HL-60/S4 treated with retinoic acid at 250 ng/mL for 4 days and 3 days (cell line): Measurements from ENCODE around the gene RALA.
"Not testable (repeated sequence)": the region's sequence is repeated elsewhere in the genome, so short reads cannot be mapped to it uniquely, and the experiment has no call there.

Experiments used
- in situ Hi-C: fragments of 300-500 bp; cut with MboI; formaldehyde crosslinking; loops from 2 replicates; pipeline ENCODE4 v1.7.0; 2022; ENCODE audit warnings: low sequenced_read_pairs

The RALA gene

DNA sequence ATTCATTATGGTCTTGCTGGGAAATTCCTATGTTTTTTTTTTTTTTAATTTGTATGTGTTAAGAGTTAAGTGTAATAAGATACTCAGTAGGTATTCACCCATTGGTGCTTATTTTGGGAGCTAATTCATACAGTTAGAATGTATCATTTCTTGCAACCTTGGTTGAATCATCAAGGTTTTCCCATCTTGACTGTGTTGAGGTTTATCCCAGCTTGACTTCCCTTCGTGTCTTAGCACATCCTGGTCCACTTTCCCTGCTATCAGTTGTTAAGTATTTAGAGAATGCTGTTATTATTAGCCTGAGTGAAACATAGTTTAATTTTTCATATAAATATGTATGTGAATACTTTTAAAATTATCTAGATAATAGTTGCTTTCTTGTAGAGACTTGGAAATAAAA, 20.8 kb downstream of the RALA start:
- in situ Hi-C loops: no loop called here

DNA sequence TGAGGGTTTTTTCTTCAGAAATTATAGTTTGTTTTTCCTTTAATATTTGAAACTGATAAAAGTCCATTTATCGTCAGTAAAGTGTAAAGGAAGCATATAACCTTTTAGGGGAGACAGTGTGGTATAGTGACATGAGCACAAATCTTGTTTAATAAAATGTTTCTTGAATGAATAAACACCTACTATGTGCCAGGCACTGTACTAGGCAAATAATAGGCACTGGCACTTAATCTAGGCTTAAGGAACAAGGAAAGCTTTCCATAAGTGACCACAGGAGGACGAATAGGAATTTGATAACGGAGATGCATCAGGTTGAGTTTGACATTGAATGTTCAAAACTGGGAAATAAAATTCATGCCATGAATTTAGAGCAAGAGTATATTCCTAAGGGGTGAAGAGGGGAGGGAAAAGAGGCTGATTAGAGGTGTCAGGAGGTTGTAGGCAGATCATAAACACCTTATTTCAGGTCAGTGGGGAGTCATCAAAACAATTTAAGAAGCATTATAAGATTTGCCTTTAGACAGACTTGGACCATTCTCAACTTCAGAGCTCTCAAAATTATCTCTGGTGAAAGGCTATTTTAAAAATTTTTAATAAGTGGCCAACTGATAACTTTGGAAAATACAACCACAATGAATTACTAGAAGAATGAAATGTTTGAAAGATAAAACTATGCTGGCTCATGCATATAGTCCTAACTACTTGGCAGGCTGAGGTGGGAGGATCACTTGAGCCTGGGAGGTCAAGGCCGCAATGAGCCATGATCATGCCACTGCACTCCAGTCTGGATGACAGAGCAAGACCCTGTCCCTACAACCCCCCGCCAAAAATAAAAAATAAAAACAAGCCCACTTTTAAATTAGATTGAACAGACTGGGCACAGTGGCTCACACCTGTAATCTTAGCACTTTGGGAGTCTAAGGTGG, 22.4 kb downstream of the RALA start:
- in situ Hi-C loops: no loop called here

DNA sequence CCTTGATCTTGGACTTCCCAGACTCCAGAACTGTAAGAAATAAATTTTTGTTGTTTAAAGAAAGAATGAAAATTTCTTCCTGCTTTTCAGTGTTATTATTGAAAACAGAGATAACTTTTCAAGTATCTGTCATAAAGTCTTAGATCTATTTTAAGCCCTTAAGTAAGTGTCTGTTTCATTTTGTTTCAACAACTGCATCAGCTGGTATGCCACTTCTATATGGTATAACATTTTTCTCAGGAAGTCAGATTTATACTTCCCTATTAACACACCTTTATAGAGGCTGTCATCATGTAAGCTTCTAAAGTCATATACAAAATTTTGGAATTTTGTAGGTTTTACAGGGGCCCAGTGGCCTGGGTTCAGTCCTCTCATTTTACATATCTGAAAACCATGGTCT, 24.4 kb downstream of the RALA start:
- in situ Hi-C loops: no loop called here

DNA sequence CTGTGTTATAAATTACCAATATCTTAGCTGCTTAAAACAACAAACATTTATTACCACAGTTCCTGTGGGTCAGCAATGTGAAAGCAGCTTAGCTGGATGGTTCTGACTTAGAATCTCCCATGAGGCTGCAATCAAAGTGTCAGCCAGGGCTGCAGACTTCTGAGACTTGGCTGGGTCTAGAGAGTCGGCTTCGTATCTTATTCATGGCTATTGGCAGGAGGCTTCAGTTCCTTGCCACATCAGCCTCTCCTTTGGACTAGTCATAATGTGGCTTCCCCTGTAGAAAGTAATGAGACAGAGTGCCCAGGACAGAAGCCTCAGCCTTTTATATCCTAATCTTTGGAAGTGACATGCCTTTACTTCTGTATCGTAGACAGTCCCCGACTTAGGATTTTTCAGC, 27.3 kb downstream of the RALA start:
- in situ Hi-C loops: no loop called here

DNA sequence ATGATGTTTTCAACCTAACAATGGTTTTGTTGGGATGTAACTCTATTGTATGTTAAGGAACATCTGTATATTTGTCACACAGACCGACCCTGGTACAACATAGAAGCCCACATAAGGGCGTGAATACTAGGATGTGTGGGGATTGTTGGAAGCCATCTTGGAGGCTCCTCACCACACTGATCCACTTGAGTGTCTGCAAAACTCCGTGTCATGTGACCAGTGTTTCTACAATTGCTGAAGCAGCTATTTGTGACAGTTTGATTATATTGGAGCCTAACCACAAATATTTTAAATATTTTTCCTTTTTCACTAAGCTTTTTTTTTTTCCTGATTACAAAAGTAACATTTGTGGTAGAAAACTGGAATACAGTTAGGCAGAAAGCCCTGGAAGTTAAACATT, 27.9 kb downstream of the RALA start:
- in situ Hi-C loops: no loop called here

DNA sequence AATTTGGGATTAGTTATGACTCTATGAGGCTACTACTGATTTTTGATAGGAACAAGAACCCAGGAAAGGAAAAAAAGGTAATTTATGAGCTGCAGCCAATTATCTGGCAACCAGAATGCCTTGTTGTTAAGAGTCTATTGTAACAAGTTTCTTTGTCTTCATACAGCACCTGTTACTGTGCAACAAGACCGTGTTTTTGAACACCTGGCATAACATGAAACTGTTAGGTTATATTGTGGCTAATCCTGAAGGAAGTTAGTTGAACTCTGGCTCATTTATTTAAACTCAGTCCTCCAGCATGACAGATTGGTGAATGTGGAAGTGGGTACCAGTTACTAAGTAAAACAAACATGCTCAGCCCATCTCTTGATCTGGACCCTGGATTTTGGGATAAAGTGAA, 33.0 kb downstream of the RALA start:
- in situ Hi-C loops: no loop called here

DNA sequence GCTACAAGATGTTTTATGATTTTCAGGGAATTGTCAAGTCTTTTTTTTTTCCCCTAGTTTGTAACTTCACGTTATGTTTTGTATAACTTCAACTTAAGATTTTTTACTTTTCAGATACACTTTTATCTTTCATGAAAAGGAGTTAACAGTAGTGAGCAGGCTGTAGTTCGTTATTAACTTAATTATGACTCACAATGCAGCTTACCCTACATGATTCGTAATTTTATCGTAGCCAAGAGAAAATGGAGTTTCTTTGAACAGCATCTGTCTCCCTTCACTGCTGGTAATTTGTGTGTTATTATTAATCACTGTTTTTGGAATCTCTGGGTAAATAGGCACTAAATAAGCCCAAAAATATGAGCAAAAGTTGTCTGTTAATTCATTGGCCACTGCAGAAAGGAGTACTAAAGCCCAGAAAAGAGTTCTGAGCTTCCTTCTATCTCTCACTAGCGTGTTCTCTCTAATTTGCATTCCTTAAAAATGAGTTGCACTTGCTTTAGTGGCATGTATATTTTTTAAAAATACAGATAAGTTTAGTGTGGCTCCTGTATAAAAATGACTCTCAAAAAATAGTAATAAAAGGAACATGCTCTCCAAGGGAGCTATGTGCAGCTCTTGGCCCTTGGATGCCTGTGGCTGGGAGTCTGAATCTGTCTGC, 36.1 kb downstream of the RALA start:
- in situ Hi-C loops: no loop called here

DNA sequence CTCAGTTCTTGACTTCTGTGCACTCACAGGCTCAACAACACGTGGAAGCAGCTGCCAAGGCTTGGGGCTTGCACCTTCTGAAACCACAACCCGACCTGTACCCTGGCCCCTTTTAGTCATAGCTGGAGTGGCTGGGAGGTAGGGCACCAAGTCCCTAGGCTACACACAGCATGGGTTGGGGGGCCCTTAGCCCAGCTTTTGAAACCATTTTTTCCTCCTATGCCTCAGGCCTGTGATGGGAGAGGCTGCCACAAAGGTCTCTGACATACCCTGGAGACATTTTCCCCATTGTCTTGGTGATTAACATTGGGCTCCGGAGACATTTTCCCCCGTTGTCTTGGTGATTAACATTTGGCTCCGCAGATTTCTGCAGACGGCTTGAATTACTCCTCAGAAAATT, 38.6 kb downstream of the RALA start:
- in situ Hi-C loops: no loop called here

DNA sequence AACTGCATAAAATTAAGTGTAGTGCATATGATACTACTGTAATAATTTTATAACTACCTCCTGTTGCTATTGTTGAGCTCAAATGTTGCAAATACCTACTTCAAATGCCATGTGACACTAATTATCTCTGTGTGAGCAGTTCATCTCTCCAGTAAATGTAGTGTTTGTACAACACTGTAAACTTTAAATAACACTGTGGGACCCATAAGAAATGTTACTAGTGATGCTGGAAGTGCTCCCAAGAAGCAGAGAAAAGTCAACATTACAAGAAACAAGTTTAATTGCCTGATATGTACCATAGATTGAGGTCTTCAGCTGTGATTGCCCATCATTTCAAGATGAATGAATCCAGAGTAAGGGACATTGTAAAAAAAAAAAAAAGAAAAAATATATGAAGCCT, 39.9 kb downstream of the RALA start:
- in situ Hi-C loops: no loop called here

DNA sequence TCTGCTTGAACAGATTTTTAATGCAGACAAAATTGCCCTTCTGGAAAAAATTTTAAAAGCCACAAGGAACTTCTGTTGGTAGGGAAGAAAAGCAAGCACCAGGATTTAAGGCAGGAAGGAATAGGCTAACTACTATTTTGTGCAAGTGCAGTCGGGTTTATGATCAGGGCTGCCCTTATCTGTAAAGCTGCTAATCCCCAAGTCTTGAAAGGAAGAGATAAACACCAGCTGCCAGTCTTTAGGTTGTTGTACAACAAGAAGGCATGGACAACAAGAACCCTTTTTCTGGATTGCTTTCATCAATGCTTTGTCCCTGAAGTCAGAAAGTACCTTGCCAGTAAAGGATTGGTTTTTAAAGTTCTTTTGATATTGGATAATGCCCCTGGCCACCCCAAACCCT, 40.7 kb downstream of the RALA start:
- in situ Hi-C loops: no loop called here

DNA sequence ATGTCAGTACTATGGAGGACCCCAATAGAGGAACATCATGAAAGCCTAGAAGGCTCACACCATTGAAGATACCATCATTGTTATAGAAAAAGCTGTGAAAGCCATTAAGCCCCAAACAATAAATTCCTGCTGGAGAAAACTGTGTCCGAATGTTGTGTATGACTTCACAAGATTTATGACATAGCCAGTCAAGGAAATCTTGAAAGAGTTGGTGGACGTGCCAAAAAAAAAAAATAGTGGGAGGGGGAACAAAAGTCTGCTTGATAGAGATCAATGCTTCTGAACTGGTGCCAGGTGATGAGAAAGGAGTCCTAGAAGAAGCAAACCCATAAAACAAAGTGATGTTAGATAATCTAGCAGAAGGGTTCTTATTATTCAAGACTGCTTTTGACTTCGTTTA, 41.2 kb downstream of the RALA start:
- in situ Hi-C loops: no loop called here

DNA sequence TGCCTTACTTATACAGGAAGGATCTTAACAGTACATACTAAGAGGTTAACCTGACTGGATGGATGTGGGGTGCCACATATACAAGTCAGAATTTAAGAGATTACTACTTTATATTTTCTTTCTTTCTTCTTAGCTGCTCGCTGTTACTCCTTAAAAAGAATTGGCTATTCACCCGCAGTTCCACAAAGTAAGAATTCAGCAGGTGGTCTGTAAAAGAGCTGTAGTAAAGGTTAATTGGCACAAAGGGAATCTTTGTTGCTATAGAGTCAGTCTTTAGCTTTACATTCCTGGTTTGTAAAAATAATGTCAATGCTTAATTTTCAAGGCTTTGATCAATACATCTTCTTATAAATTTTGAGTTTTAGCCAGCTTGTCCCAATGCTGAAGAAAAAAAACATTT, 43.2 kb downstream of the RALA start:
- in situ Hi-C loops: no loop called here

DNA sequence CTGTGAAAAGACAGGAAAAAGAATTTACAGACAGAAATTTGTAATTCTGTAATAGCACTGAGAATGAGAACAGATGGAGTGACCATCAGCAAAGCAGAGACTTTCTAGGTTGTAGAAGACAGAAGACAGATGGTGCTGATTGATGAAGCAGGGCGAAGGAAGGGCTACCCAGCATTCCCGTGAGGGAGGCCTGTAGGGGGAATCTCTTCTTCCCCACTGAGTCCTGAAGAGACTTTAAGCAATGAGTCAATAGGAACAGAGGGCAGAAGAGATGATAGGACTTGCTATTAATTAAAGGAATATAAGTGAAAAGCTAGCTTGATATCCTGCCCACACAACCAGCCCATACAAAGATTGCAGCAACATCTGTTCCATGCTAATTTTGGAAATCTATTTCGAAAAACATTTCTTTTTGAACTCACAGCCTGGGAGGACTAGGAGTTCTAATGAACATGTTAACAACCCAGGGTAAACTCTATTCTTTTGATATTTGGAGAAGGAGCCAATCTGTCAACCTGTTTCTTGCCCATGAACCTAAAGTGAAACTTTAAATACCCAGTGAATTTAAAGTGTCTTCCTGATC, 44.1 kb downstream of the RALA start:
- in situ Hi-C loops: no loop called here

DNA sequence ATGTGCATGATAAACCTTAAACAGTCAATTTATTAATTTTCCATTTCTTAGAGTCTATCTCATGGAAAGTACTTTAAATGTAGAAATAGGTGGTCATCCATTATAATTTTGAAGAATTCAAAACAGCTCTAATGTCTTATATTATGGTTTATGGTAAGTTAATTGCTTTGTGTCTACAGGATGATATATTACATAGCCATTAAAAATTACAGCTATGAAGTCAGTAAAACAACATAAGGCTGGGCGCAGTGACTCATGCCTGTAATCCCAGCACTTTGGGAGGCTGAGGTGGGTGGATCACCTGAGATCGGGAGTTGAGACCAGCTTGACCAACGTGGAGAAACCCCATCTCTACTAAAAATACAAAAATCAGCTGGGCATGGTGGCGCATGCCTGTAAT, 44.9 kb downstream of the RALA start:
- in situ Hi-C loops: not testable (repeated sequence)

DNA sequence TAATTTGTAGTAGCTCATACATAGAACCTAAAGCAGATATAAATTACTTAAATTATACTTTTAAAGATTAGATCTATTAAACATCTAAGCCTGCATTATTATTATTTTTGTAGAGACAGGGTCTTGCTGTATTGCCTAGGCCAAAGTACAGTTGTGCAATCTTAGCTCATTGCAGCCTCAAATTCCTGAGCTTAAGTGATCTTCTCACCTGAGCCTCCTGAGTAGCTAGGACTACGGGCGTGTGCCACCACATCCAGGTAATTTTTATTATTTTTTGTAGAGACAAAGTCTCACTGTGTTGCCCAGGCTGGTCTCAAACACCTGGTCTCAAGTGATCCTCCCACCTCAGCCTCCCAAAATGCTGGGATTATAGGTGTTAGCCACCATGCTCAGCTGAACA, 46.7 kb downstream of the RALA start:
- in situ Hi-C loops: no loop called here

DNA sequence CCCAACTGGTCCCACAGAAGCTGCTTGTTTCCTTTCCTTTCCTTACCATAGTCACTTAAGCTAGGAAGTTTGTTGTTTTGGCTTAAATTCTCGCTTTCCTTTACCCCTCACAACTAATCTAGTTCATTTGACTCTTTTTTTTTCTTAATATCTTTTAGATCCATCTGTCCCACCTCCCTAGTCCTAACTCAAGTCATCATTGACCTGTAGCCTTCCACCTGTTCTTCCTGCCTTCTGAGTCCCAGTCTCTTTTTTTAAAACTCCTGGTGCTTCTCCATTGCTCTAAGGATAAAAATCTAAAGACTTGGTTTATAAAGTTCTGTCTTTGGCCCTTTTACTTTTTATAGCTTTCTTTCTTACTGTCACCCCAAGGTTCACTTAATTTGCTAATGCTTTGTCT, 47.6 kb downstream of the RALA start:
- in situ Hi-C loops: no loop called here

DNA sequence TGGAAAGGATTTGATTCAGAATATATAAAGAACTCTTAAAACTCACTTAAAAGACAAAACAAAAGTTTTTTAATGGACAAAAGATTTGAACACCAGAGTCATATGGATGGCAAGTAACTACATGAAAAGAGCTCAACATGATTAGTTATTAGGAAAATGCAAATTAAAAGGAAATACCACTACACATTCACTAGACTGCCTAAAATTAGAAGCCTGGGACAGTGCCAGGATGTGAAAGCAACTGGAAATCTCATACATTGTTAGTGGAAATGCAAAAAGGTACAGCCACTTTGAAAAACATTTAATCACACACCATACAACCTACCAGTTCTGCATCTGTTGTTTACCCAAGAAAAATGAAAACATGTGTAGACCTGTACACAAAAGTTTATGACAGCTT, 48.8 kb downstream of the RALA start:
- in situ Hi-C loops: no loop called here

DNA sequence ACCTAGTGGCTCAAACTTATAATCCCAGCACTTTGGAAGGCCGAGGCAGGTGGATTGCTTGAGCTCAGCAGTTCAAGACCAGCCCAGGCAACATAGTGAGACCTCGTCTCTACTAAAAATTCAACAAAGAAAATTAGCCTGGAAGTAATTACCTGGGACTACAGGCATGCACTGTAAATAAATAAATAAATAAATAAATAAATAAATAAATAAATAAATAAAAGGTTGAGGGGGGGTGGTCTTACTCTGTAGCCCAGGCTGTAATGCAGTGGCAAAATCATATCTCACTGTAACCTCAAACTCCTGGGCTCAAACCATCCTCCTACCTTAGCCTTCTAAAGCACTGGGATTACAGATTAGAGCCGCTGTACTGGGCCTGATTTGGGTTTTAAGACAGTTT, 50.5 kb downstream of the RALA start:
- in situ Hi-C loops: no loop called here

DNA sequence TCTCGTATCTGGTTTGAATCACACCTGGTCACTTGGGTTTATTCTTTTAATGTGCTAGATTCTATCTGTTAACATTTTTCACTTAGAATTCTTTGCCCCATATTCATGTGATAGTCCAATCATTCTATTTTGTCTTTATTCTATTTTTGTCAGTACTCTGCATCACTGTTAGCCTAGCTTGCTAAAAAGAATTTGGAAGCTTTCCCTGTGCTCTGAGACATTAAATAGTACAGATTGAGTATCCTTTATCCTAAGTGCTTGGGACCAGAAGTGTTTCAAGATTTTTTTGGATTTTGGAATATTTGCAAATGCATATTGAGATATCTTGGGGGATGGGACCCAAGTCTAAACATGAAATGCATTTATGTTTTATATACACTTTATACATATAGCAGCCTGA, 51.0 kb downstream of the RALA start:
- in situ Hi-C loops: no loop called here

DNA sequence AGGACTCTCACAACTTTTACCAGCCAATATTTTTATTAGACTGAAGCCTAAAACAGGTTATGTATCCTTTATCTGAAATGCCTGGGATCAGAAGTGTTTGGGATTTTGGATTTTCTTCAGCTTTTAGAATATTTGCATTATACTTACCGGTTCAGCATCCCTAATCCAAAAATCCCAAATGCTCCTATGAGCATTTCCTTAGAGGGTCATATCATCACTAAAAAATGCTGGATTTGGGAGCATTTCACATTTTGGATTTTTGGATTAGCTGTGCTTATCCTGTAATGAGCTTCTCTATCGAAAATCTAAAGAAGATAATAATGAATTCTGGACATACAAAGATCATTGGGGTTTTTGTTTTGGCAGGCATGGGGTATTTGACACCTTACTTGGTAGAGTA, 53.0 kb downstream of the RALA start:
- in situ Hi-C loops: no loop called here

DNA sequence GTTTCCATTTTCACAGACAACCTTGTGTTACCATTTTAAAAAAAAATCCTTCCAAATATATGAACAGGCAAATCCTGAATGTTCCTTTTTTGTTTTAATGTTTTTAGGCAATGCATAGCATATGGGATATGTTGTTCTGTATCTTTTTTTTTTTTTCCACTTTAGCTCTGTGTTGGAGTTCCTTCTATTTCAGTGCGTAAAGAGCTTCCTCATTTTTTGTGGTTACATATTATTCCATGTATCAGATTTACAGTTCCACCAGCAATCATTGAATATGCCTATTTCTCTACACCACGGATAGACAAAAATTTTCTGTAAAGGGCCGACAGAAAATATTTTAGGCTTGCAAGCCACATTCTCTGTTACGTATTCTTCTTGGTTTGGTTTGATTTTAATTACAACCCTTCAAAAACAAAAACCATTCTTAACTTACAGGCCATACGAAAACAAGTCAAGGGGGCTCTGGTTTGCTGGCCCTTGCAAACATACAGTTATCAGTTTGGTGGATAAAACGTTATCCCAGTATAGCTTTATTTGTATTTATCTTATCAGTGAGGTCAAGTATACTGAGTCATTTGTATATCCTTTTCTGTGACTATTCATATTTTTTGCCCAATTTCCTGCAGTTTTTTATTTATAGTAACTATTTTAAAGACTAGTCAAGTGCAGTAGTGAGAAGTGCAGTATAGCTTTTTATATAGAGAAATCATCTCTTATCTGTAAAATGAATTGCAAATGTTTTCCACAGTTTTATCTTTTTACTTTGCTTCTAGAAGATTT, 55.7 kb downstream of the RALA start:
- in situ Hi-C loops: no loop called here
